Fibroblast of the aortic adventitia (primary cell): ENCODE data around the gene PIK3C2B. TPM values are rescaled to one million over a fixed set of nuclear protein-coding genes. Genes with fewer than 3 reads are reported as not detected.

Experiments
- DNase-seq: peaks from one replicate; pipeline ENCODE4 v3.0.0-alpha.2; 2010; ENCODE audit warnings: low read depth
- H3K4me3 ChIP-seq: 2 replicates; pipeline ENCODE4 v1.5.1; 2011; ENCODE audit warnings: low read depth, mild to moderate bottlenecking, control low read depth, low read length, moderate library complexity
- total RNA-seq: library from RNA; depleted of rRNA; stranded (reverse); fragments of >200 nt; gene quantifications from 2 replicates; pipeline ENCODE4 v1.2.3, GENCODE V29; 2012; ENCODE audit warnings: low replicate concordance
- TF ChIP-seq, protein P1 (sequence below): IDR thresholded peaks from 2 replicates; pipeline ENCODE4 v1.5.1; 2011; ENCODE audit warnings: mild to moderate bottlenecking, low read length, control low read depth, inconsistent platforms; ENCODE audit not compliant: insufficient read depth

Gene PIK3C2B, protein sequence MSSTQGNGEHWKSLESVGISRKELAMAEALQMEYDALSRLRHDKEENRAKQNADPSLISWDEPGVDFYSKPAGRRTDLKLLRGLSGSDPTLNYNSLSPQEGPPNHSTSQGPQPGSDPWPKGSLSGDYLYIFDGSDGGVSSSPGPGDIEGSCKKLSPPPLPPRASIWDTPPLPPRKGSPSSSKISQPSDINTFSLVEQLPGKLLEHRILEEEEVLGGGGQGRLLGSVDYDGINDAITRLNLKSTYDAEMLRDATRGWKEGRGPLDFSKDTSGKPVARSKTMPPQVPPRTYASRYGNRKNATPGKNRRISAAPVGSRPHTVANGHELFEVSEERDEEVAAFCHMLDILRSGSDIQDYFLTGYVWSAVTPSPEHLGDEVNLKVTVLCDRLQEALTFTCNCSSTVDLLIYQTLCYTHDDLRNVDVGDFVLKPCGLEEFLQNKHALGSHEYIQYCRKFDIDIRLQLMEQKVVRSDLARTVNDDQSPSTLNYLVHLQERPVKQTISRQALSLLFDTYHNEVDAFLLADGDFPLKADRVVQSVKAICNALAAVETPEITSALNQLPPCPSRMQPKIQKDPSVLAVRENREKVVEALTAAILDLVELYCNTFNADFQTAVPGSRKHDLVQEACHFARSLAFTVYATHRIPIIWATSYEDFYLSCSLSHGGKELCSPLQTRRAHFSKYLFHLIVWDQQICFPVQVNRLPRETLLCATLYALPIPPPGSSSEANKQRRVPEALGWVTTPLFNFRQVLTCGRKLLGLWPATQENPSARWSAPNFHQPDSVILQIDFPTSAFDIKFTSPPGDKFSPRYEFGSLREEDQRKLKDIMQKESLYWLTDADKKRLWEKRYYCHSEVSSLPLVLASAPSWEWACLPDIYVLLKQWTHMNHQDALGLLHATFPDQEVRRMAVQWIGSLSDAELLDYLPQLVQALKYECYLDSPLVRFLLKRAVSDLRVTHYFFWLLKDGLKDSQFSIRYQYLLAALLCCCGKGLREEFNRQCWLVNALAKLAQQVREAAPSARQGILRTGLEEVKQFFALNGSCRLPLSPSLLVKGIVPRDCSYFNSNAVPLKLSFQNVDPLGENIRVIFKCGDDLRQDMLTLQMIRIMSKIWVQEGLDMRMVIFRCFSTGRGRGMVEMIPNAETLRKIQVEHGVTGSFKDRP (N-terminal part only)
- total RNA-seq: 4.5 and 8.2 TPM in 2 replicates

DNA sequence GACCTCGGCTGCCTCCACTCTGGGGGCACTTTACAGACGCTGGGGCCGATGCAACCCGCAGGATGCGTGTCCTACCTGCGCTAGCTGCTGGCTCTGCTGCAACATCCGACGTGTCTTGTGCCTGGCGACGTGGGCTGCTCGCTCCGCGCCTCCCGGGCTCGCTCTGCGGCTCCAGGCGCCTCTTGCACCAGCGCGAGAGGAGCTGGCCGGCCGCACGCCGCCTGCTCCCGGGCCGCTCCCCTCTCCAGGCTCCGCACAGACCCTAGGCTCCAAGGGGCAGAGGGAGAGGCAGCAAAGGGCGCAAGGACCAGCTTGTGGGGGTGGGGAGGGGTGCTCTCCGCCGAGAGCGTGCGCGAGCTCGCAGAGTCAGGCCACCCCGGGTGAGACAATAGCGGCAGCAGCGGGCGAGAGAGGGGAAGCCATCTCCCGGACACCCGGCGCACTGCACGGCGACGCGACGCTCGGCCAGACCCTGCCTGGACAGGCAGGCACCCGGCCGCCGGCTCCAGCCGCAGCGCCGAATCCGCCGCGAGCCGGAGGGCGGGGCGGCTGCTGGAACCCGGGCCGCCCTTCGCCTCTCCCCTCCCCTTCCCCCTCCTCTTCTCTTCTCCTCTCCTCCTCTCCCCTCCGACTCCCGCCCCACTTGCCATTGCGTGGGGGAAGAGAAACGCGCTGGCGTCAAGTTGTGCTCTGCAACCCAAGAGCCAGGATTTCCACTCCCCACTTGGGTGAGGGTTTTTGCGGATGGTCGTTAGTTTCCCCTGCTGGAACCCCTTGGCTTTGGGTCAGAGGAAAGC, at the start of gene PIK3C2B:
Gene PIK3C2B, minus strand, starts transcription at position 525 of the 797 bp plus-strand sequence. CDS start 25,003 bp downstream, outside the sequence.
- TF ChIP-seq, protein P1, sequence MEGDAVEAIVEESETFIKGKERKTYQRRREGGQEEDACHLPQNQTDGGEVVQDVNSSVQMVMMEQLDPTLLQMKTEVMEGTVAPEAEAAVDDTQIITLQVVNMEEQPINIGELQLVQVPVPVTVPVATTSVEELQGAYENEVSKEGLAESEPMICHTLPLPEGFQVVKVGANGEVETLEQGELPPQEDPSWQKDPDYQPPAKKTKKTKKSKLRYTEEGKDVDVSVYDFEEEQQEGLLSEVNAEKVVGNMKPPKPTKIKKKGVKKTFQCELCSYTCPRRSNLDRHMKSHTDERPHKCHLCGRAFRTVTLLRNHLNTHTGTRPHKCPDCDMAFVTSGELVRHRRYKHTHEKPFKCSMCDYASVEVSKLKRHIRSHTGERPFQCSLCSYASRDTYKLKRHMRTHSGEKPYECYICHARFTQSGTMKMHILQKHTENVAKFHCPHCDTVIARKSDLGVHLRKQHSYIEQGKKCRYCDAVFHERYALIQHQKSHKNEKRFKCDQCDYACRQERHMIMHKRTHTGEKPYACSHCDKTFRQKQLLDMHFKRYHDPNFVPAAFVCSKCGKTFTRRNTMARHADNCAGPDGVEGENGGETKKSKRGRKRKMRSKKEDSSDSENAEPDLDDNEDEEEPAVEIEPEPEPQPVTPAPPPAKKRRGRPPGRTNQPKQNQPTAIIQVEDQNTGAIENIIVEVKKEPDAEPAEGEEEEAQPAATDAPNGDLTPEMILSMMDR: peak; percentile 50

GRCh38 chr1:204544321-204544720, 49.7 kb upstream of the PIK3C2B start:
- TF ChIP-seq, protein P1: no peak
- H3K4me3 ChIP-seq: no peak overlapping the region
- peak; percentile 67 for DNase-seq

More for the DNA sequence above, at the start of gene PIK3C2B:
- H3K4me3 ChIP-seq: peak within 1 kb of the TSS; percentile 81
- peak; percentile 62 for DNase-seq

DNA sequence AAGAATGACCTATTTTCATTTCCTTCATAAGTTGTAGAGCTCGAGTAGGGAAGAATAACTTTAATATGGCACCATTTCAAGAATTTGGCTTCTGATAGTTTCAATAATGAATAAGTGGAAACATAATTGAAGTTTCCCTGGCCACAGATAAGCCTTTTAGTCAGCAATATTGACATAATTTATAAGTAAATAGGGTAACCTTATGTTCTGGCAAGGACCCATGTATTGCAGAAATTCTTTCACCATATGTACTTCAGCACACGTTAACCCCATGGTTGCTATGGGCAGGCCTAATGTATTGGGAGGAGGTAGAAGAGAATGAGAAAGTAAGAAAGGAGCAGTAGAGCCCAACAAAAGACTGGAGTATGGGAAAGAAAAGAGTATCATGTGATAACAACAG, 47.0 kb upstream of the PIK3C2B start:
- TF ChIP-seq, protein P1: no peak
- DNase-seq: no peak
- H3K4me3 ChIP-seq: no peak overlapping the region

DNA sequence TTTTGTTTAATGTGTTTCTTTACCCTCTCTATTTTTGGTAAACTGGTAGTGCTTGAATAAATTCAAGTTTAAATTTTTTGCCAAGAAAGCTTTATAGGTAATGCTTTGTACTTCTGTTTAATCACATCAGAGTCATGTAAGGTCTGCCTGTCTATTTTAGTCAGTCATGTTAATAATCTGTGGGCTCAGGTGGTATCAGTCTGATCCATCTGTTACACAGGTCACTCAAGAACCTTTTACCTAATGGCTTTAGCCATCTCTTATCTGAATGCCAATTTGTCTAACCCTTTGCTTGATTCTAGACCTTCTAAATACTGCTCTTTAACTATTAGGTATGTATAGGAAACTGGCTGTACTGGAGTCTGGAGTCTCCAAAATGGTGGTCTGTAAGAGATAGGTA, 38.2 kb upstream of the PIK3C2B start:
- H3K4me3 ChIP-seq: no peak overlapping the region
- no peak for DNase-seq
- TF ChIP-seq, protein P1: no peak

GRCh38 chr1:204530932-204531331, 36.3 kb upstream of the PIK3C2B start:
- TF ChIP-seq, protein P1: no peak
- no peak overlapping the region for H3K4me3 ChIP-seq
- no peak for DNase-seq
